HCEC 1CT (cell line): Measurements from ENCODE around the gene IFNGR2.
"Not testable (repeated sequence)": the region's sequence is repeated elsewhere in the genome, so short reads cannot be mapped to it uniquely, and the experiment has no call there.

Source experiments
- DNase-seq: peaks from one replicate; pipeline ENCODE4 v3.0.0-alpha.2; 2017

The IFNGR2 gene

DNA sequence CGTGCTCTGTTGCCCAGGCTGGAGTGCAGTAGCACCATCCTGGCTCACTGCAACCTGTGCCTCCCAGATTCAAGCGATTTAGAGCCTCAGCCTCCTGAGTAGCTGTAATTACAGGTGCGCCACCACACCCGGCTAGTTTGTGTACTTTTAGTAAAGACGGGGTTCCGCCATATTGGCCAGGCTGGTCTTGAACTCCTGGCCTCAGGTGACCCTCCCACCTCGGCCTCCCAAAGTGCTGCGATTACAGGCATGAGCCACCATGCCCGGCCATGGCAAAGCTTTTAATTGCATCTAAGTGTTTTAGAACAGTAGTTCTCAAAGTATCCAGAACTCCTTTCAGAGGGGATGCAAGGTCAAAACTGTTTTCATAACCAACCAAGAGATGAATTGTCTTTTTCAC, 25.1 kb upstream of the IFNGR2 start:
- no peak for DNase-seq

GRCh38 chr21:33379934-33380333, 23.3 kb upstream of the IFNGR2 start:
- DNase-seq: peak; percentile 85

GRCh38 chr21:33380483-33380998, 22.7 kb upstream of the IFNGR2 start:
- DNase-seq: peak; percentile 94

DNA sequence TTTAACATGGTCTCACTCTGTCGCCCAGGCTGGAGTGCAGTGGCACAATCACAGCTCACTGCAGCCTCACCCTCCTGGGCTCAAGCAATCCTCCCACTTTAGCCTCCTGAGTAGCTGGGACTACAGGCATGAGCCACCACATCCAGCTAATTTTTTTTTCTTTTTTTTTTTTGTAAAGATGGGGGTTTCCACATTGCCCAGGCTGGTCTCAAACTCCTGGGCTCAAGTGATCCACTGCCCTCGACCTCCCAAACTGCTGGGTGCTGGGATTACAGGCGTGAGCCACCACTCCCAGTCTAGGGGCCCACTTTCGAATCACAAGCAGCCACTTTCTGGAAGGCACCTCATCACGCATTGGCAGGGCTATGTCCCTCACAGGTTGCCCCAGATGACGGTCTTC, 21.8 kb upstream of the IFNGR2 start:
- DNase-seq: not testable (repeated sequence)

DNA sequence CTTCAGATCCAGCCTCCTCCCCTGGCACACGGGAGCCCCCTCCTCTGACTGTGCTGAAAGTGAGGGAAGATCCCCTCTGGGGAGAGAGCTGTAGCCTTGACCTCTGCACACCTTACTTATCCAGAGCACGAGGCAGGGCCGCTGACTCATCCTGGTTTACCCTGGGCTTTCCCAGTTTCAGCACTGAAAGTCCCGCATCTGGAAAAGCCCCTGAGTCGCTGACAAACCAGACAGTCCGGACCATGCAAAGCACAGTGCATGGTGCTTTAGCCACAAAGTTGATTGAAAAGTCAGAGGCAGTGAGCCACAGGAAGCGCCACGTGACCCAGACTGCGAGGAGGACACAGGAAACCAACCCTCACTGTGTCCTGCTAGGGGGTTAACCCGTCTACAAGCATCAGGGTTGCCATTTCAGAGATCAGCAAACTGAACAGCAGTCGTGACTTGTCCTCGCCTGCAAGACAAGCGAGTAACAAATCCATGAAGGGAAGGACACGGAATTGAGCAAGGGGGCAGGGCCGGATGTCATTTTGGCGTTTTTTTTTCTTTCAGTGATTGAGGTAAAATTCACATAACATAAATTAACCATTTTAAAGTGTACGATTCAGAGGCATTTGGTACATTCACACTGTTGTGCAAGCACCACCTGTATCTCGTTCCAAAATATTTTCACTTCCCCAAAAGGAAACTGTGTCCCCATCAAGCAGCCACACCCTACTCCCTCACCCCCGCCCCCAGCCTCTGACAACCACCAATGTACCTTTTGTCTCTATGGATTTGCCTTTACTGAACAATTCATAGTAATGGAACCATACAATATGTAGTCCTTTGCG, 19.9 kb upstream of the IFNGR2 start:
- peak; percentile 78 for DNase-seq

DNA sequence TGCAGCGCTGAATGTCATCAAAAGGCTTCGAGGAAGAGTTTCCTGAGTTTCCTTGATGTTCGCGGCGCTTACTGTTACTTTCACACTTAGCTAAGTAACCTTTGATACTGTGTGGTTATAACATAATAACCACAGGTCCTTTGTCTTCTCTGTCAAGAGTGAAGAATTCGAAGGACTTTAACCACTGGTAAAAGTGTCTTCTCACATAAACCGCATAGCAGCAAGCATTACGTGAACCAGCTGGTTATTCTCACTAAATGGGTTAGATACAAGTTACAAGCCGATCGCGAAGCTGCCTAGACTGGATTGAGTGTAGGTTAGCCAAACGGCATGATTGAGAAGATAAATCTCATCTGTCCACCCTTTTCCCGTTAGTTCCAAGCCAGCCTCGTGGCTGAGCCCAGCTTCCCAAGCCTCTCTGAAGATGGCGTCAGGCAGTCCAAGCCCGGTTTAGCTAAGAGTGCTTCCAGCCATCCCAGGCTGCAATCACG, 18.3 kb upstream of the IFNGR2 start:
- DNase-seq: no peak

- no peak for DNase-seq
Observed at GRCh38 chr21:33386222-33386784, 16.9 kb upstream of the IFNGR2 start.

DNA sequence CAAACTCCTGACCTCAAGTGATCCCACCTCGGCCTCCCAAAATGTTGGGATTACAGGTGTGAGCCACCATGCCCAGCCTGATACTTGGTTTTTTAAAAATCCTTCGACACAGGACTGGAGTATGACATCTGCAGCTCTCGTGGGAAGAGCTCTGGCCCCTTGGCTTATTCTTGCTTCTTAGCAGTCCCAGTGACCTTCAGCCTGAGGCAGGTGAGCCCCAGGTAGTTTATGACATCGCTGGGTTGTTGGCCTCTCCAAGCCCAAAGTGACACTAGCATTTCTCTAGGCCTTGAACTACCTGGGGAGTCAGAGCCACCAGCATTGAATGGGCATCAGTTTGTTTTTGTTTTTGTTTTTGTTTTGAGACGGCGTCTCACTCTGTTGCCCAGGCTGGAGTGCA, 15.9 kb upstream of the IFNGR2 start:
- no peak for DNase-seq

DNA sequence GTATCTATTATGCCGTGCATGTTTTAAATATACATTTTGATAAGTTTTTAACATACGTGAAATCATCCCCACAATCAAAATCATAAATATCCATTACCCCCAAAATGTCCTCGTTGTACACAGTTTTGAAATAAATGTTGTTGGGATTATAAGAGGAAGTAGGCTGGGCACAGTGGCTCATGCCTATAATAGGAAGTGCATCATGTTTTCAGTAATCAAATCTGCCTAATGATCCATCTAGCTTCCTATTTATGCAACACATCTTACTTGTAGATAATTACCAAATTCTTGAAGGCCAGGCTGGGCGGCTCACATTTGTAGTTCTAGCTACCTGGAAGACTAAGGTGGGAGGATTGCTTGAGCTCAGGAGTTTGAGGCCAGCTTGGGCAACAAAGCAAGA, 15.0 kb upstream of the IFNGR2 start:
- DNase-seq: no peak

- no peak for DNase-seq
Observed at GRCh38 chr21:33390479-33390878, 12.7 kb upstream of the IFNGR2 start.

DNA sequence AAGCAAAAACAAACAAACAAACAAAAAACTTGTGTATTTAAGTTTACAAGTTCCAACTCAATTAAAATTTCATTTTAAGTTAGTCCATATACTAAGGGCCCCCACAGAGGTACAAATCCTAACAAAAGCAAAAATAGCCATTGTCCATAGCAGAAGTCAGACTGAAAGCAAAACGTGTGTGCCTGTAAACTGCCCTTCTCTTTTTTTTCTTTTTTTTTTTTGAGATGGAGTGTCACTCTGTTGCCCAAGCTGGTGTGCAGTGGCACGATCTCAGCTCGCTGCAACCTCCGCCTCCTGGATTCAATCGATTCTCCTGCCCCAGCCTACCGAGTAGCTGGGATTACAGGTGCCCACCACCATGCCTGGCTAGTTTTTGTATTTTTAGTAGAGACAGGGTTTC, 11.6 kb upstream of the IFNGR2 start:
- no peak for DNase-seq

DNA sequence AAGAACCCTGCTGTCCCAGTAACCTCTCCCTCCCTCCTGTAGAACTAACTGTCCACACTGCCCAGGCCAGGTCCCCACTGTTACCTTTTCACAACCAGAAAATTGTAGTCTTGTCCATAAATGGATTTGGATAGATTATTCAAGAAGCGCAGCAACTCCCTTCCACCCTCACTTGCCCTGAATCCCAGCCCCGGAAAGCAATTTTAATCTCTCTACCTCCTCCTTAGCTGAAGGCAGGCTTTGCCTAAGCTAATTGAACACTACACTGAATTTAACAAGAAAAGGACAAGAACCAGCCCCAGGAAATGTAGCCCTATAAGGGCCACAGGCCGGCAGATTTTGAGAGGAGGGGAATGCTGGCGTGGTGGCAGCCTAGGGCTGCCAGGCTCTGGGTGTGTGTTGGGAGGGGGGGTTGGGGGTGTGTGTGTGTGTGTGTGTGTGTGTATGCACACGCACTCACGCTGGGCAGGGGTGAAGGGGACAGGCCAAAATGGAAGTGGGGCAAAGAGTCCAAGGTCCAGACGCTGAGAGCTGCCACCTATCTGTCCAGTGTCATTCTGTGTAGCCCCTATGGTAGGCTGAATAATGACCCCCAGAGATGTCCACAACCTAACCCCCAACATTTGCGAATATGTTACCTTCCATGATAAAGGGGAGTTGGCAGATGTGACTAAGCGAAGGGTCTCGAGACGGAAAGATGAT, 10.8 kb upstream of the IFNGR2 start:
- no peak for DNase-seq

DNA sequence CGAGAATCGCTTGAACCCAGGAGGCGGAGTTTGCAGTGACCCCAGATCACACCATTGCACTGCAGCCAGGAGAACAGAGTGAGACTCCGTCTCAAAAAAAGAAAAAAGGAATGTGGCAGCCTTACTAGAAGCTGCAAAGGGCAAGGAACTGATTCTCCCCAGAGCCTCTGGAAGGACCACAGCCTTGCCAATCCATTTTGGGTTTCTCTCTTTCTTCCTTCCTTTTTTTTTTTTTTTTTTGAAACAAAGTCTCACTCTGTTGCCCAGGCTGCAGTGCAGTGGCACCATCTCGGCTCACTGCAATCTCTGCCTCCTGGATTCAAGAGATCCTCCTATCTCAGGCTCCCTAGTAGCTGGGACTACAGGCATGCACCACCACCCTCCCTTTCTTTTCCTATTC, 9.9 kb upstream of the IFNGR2 start:
- DNase-seq: no peak

DNA sequence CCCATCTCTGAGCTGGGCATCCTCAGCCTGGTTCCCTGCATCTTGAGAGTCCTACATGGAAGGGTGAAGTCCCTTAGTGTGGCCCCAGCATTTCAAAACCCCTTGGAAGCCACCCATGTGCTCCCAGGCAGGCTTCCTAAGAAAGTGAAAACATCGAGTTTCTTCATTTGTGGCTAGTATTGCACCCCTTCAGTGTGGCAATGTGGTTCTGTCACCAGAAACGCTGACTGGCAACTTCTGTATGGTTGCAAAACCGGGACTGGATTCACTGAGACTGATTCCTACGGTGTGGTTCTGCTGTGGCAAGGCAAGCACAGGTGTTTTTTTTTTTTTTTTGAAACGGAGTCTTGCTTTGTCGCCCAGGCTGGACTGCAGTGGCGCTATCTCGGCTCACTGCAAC, 9.0 kb upstream of the IFNGR2 start:
- DNase-seq: no peak

DNA sequence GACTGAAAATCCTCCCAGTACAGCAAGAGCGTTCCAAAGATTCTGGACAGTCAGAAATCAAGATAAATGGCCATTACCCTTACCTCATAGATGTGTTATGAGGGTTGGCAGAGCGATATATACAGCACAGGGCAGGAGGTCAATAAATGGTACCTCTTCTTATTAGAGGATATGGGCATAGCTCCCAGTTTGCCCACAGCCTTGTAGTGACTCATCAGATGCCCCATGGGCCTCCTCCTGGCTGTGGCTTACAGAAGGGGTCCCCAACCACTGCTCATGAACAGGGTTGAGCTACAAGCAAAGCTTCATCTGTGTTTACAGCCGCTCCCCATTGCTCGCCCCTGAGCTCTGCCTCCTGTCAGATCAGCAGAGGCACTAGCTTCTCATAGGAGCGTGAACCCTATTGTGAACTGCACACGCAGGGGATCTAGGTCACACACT, 7.3 kb upstream of the IFNGR2 start:
- no peak for DNase-seq

DNA sequence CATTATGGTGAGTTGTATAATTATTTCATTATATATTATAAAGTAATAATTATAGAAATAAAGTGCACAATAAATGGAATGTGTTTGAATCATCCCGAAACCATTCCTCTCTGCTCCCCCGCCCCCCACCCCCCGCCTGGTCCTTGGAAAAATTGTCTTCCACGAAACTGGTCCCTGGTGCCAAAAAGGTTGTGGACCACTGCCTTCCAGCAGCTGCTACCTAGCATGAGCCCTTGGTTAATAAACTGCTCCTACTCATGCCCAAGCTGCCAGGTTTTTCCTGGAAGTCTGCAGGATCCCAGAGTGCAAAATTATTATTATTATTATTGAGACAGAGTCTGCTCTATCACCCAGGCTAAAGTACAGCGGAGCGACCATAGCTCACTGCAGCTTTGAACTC, 6.8 kb upstream of the IFNGR2 start:
- DNase-seq: no peak

DNA sequence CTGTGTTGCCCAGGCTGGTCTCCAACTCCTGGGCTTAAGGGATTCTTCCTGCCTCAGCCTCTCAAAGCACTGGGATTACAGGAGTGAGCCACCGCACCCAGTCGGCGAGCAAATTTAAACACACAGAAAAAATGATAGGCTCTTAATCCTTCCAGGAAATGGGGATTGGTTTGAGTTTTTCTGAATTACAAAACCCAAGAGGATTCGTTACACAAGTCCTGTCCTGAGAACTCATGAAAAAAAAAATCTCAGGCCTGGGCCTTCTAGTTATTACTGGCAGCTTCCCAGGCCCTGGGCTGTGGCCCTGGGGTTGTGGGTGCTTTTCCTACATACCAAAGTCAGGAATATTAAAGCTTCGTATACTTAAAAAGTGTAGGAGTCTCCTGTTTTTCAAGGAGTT, 6.3 kb upstream of the IFNGR2 start:
- DNase-seq: peak; percentile 25

DNA sequence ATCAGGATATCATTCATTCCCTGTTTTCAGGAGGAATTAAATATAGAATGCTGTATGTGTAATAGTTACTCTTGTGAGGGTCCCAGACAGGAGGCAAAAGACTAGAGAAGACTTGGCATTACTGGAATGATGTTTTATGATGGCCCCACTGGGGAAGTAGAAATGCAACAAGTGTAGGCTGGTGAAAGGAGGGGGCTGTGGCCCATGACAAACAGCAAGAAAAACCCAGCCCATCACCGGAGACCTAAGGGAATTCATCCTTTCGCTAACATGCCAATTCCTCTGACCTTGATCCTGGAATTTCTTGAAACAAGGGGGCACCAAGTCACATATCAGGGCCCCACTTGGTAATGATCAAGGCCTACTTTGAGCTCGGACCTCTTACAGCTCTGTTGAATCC, 5.5 kb upstream of the IFNGR2 start:
- no peak for DNase-seq

GRCh38 chr21:33398361-33398760, 4.9 kb upstream of the IFNGR2 start:
- no peak for DNase-seq

DNA sequence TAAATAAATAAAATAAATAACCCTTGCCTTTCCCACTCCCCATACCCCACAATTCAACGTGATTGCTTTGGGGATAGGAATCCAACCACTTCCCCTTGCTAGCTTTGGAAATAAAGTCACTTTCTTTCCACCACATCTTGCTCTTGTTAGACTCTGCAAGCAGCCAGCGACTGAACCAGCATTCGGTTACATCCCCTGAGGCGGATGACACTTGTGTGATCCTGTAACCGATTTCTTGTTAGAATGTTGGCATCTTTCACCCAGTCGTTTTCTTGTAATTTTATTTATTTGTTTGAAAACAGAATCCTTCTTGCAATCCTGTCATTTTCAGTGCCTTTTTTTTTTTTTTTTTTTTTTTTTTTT, 1.6 kb upstream of the IFNGR2 start:
- DNase-seq: no peak

DNA sequence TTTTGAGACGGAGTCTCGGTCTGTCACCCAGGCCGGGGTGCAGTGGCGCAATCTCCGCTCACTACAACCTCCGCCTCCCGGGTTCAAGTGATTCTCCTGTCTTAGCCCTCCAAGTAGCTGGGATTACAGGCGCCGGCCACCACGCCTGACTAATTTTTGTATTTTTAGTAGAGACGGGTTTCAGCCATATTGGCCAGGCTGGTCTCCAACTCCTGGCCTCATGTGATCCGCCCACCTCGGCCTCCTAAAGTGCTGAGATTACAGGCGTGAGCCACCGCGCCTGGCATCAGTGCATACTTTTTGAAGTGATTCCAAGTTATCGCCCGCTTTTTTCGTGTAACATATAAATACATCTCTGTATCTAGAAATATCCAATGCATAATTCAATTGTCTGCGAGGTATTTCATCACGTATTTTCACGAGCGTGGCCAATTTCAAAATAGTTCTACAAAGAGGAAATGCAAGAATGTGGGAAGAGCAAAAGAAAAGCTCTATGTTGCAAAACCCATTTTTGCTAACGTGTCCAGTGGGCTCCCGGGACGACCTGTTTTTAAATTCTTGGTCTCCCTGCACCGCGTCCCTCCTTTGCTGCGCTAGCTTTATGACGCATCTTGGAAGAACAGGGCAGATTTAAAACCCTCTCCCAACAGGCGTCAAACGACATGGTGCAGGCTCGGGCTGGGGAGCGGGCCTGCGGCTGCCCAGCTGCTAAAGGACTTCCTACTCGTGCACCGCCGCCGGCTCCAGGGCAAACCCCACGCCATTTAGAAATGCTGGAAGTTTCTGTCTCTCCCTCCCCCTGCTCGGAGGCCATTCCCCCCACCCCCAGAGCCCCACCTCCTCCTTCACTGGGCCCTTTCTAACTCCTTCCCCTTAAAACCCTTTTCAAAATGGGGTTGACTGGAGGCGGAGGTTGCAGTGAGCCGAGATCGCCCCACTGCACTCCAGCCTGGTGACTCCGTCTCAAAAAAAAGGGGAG, 923 bp upstream of the IFNGR2 start:
- peak; percentile 28 for DNase-seq

GRCh38 chr21:33403786-33404585, 773 bp downstream of the IFNGR2 start:
- peak; percentile 47 for DNase-seq
